IPS-15b (cell line): ENCODE measurements around the gene LINC01488.

Experiments
- H3K27me3 ChIP-seq: one replicate; pipeline ENCODE4 v1.6.1; 2013; ENCODE audit warnings: low read length; ENCODE audit not compliant: control insufficient read depth, insufficient read depth
- H3K36me3 ChIP-seq: one replicate; pipeline ENCODE4 v1.6.1; 2013; ENCODE audit warnings: low read length; ENCODE audit not compliant: control insufficient read depth, insufficient read depth
- H3K4me1 ChIP-seq: one replicate; pipeline ENCODE4 v1.6.1; 2013; ENCODE audit warnings: mild to moderate bottlenecking, low read length; ENCODE audit not compliant: control insufficient read depth, insufficient read depth
- H3K4me3 ChIP-seq: one replicate; pipeline ENCODE4 v1.5.1; 2013; ENCODE audit warnings: low read depth, low read length
- H3K9ac ChIP-seq: one replicate; pipeline ENCODE4 v1.6.1; 2013; ENCODE audit warnings: low read depth, mild to moderate bottlenecking, low read length
- H3K9me3 ChIP-seq: one replicate; pipeline ENCODE4 v1.6.1; 2013; ENCODE audit warnings: mild to moderate bottlenecking, low read length; ENCODE audit not compliant: control insufficient read depth, insufficient read depth

LINC01488 gene

GRCh38 chr11:69459848-69460539 lies 21.5 kb upstream of the LINC01488 start:
- H3K36me3 ChIP-seq, result no peaks in the 10 kb centered on the region
- no peak overlapping the region for H3K9ac ChIP-seq
- peaks cover 4% of the 10 kb centered on the region for H3K9me3 ChIP-seq
- H3K4me3 ChIP-seq, result no peak overlapping the region
- no peaks in the 10 kb centered on the region for H3K4me1 ChIP-seq
- H3K27me3 ChIP-seq, result no peaks in the 10 kb centered on the region

- Histone ChIP-seq H3K36me3 (no peaks in the 10 kb centered on the region), H3K9me3 (peaks cover 4% of the 10 kb centered on the region), H3K9ac (no peak overlapping the region), H3K4me1 (no peaks in the 10 kb centered on the region), H3K4me3 (no peak overlapping the region), H3K27me3 (no peaks in the 10 kb centered on the region)
Measured at GRCh38 chr11:69460540-69461257, 20.8 kb upstream of the LINC01488 start.

GRCh38 chr11:69461272-69461962 lies 20.0 kb upstream of the LINC01488 start:
- Histone ChIP-seq H3K4me1 (no peaks in the 10 kb centered on the region), H3K9me3 (peaks cover 4% of the 10 kb centered on the region), H3K27me3 (no peaks in the 10 kb centered on the region), H3K9ac (no peak overlapping the region), H3K36me3 (no peaks in the 10 kb centered on the region), H3K4me3 (no peak overlapping the region)

DNA sequence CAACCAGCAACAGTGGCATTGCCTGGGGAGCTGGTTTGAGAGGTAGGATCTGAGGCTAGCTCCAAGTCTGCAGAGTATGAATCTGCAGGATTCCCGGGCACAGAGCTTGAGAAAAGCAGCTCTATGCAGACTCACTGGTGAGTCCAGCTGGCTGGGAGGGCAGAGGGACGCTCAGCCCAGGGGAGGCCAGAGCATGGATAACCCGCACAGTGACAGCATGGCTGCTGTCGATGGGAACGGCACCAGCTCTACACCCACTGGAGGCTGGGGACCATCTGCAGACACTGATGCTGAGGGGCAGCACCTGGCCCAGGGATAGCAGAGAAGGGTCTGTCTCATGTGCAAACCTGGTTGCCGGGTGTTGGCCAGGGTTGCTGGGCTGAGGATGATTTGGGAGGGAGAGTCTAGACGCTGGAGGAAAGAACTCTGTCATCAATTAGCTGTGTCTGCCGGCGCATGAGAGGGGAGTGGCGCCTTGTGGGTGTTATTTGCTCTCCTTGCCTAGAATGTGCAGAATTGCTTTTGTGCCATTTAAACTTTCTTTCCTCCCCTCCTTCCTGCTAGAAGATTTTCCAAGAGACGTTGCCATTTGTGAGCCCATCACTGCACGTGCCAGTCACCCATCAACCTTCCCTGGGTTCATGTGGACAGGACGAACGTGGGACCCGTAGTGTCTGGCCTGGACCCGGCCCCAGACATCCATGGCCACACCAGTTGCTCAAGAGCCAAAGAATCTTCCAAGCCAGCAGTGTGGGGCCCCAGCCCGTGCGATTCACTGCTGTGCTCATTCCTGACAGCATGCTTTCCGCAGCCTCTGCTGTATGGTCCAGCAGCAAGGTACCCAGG lies 19.1 kb upstream of the LINC01488 start:
- no peaks in the 10 kb centered on the region for H3K27me3 ChIP-seq
- no peaks in the 10 kb centered on the region for H3K4me1 ChIP-seq
- H3K9ac ChIP-seq, result no peak overlapping the region
- no peak overlapping the region for H3K4me3 ChIP-seq
- no peaks in the 10 kb centered on the region for H3K36me3 ChIP-seq
- peaks cover 4% of the 10 kb centered on the region for H3K9me3 ChIP-seq

GRCh38 chr11:69463181-69463994 lies 18.1 kb upstream of the LINC01488 start:
- H3K27me3 ChIP-seq, result no peaks in the 10 kb centered on the region
- H3K9me3 ChIP-seq, result peaks cover 4% of the 10 kb centered on the region
- H3K9ac ChIP-seq, result no peak overlapping the region
- H3K36me3 ChIP-seq, result no peaks in the 10 kb centered on the region
- no peak overlapping the region for H3K4me3 ChIP-seq
- H3K4me1 ChIP-seq, result no peaks in the 10 kb centered on the region

GRCh38 chr11:69463995-69464960 lies 17.2 kb upstream of the LINC01488 start:
- no peak overlapping the region for H3K9ac ChIP-seq
- H3K4me3 ChIP-seq, result no peak overlapping the region
- H3K4me1 ChIP-seq, result no peaks in the 10 kb centered on the region
- H3K36me3 ChIP-seq, result no peaks in the 10 kb centered on the region
- H3K27me3 ChIP-seq, result no peaks in the 10 kb centered on the region
- peaks cover 4% of the 10 kb centered on the region for H3K9me3 ChIP-seq

DNA sequence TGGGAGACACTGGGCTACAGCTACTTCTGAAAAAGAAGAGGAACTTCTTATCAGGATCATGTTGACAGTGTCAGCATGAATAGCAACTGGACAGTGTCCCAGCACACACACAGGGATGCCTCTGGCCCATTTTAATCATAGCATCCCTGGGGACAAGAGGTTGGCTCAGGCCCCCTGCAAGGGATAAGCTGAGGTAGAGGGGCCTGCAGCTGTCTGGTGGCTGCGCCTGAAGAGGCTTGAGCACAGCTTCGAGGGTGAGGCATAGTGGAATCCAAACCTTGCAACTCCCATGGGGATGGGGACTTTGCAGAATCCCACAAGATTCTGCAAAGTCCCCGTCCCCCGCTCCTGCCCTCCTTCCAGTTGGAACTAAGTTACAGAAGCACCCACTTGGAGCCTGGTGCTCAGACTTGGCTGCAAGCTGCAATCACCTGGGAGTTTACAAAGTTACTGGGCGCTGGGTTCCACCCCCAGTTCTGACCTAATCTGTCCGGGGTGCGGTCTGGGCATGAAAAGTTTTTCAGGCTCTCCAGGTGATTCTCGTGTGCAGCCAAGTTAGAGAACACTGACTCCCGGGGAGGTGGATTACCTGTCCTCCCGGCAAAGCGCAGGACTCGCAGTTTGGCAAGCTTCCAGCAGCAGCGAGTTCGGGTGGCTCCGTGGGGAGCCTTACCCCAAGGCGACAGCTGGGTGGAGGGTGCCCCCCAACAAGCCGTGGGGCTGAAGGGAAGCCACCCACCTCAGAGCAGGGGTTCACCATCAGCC lies 16.0 kb upstream of the LINC01488 start:
- H3K4me3 ChIP-seq, result no peak overlapping the region
- H3K4me1 ChIP-seq, result no peaks in the 10 kb centered on the region
- H3K9ac ChIP-seq, result no peak overlapping the region
- H3K9me3 ChIP-seq, result peaks cover 3% of the 10 kb centered on the region
- H3K27me3 ChIP-seq, result no peaks in the 10 kb centered on the region
- no peaks in the 10 kb centered on the region for H3K36me3 ChIP-seq

DNA sequence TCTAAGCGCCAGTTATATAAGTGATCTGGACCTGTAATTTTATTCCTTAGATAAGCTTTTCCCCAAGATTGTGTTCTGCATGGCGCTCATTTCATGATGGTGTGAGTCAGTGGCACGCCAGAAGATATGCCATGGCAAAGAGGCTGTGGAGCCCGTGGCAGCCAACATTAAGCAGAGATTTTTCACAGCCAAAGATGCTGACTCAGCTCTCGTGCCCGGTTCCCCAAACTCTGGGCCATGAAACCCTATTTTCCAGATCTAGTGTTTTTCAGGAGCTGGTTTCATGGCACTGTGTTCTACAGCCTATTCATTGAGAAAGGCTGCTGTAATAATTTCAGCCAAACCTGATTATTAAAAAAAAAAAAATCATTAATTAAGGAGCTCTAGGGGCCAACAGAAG lies 15.4 kb upstream of the LINC01488 start:
- Histone ChIP-seq H3K36me3 (no peaks in the 10 kb centered on the region), H3K4me3 (no peak overlapping the region), H3K4me1 (no peaks in the 10 kb centered on the region), H3K9ac (no peak overlapping the region), H3K9me3 (no peaks in the 10 kb centered on the region), H3K27me3 (no peaks in the 10 kb centered on the region)

DNA sequence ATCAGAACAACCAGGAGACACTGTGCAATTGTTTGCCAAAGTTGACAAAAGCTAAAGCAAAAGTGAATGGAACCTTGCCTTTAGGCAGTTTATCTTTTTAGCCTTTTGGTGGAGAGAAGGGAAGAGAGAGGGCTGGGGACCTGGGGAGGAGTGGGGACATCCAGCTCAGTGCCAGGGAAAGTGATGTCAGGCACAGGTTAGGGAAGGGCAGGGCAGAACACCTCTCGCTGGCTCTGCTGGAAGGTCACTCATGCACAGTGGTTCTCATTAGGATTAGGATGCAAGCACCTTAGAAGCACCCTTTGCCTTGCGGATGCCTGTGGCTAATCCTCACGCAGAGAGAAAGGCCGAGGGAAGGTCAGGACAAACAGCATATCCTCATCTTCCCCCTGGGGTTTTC lies 14.3 kb upstream of the LINC01488 start:
- Histone ChIP-seq H3K4me3 (no peak overlapping the region), H3K4me1 (no peaks in the 10 kb centered on the region), H3K27me3 (peaks cover 3% of the 10 kb centered on the region), H3K9me3 (no peaks in the 10 kb centered on the region), H3K36me3 (no peaks in the 10 kb centered on the region), H3K9ac (no peak overlapping the region)

DNA sequence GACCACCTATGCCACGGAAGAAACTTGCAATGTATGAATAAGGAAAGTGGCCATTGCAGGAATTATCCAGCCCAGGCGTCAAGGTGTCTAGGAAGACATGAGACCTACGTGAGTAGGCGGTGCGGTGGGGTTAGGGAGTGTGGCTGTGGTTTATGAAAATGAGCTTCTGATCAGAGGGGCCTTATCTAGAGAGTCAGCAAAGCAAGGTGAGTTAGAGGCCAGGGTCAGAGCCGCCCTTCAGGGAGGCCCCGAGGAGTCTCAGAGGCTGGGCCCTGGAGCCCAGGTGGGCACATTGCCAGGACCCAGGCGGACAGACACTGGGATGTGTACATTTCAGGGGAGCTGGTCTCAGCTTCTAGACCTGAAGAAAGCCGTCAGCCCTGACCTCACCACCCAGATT lies 13.8 kb upstream of the LINC01488 start:
- H3K36me3 ChIP-seq, result no peaks in the 10 kb centered on the region
- H3K9me3 ChIP-seq, result no peaks in the 10 kb centered on the region
- no peak overlapping the region for H3K4me3 ChIP-seq
- H3K9ac ChIP-seq, result no peak overlapping the region
- H3K27me3 ChIP-seq, result peaks cover 3% of the 10 kb centered on the region
- H3K4me1 ChIP-seq, result no peaks in the 10 kb centered on the region
